ENCODE measurements around the gene DLGAP1.
A peak's percentile ranks its signal among the peaks of the same experiment; 100 is the strongest.

DLGAP1 gene

GRCh38 chr18:3982541-3982940 lies 472.6 kb downstream of the DLGAP1 start:
- H3K18ac ChIP-seq (ENCODE audit: low read length): no peak overlapping the region
- peaks cover 0 to 2% of the 10 kb centered on the region in 2 donors for H3K36me3 ChIP-seq (replicated peaks in 1 of 2; ENCODE audit: control insufficient read depth in 2 of 2, insufficient read depth in 2 of 2, low read length in 2 of 2)
- no peak overlapping the region for H3K23ac ChIP-seq (ENCODE audit: low read depth, low read length, poor library complexity)
- no peak overlapping the region for H2BK15ac ChIP-seq (ENCODE audit: low read length)
- H4K8ac ChIP-seq (ENCODE audit: low read depth, low read length): no peak overlapping the region
- H2BK120ac ChIP-seq (ENCODE audit: low read depth, low read length): no peak overlapping the region
- peaks cover 0 to 14% of the 10 kb centered on the region in 2 donors for H3K4me1 ChIP-seq (ENCODE audit: control insufficient read depth in 2 of 2, insufficient read depth in 1 of 2, low read depth in 1 of 2, low read length in 2 of 2)
- H2BK5ac ChIP-seq (ENCODE audit: low read length): no peak overlapping the region
- no CpG with 5 or more reads among the region's 3 CpGs for WGBS, 2 donors (ENCODE audit: extremely low coverage in 2 of 2, insufficient read length in 2 of 2, insufficient replicate concordance in 1 of 2)
- H3K27ac ChIP-seq (replicated peaks; ENCODE audit: low read length): no peak overlapping the region
- H3K9ac ChIP-seq (ENCODE audit: low read depth, low read length, poor library complexity): no peak overlapping the region
- H3K4ac ChIP-seq (ENCODE audit: low read length): no peak overlapping the region
- no peak overlapping the region for H3K14ac ChIP-seq (ENCODE audit: low read length)
- DNase-seq (ENCODE audit: low spot score): no peak
- H2AFZ ChIP-seq (ENCODE audit: low read length): no peak overlapping the region
- H4K91ac ChIP-seq (ENCODE audit: low read depth, low read length, poor library complexity): no peak overlapping the region
- H3K9me3 ChIP-seq (replicated peaks in 1 of 2; ENCODE audit: control insufficient read depth in 2 of 2, insufficient read depth in 1 of 2, low read depth in 1 of 2, low read length in 2 of 2): peaks cover 0 to 6% of the 10 kb centered on the region in 2 donors
- H3K4me3 ChIP-seq (ENCODE audit: low read length in 2 of 2): no peak overlapping the region
- H3K4me2 ChIP-seq (ENCODE audit: insufficient read depth, low read length, poor library complexity, severe bottlenecking): no peak overlapping the region
- no peak overlapping the region for H2AK5ac ChIP-seq (ENCODE audit: low read depth, low read length)
- no peaks in the 10 kb centered on the region for H3K27me3 ChIP-seq (ENCODE audit: control insufficient read depth in 3 of 3, insufficient read depth in 3 of 3, low read depth in 1 of 3, low read length in 3 of 3)
- no peak overlapping the region for H2BK12ac ChIP-seq (ENCODE audit: low read length)
- H3K79me1 ChIP-seq (ENCODE audit: low read depth, low read length): no peaks in the 10 kb centered on the region

- Histone ChIP-seq H3K4me1 (ENCODE audit: control insufficient read depth in 2 of 2, insufficient read depth in 1 of 2, low read depth in 1 of 2, low read length in 2 of 2) (peaks cover 0 to 4% of the 10 kb centered on the region in 2 donors), H3K4me2 (ENCODE audit: insufficient read depth, low read length, poor library complexity, severe bottlenecking) (no peak overlapping the region), H3K9ac (ENCODE audit: low read depth, low read length, poor library complexity) (no peak overlapping the region)
Observed at GRCh38 chr18:3979024-3979423, 476.1 kb downstream of the DLGAP1 start.

GRCh38 chr18:3973191-3973850 lies 481.8 kb downstream of the DLGAP1 start:
- no peak overlapping the region for H3K4me3 ChIP-seq (ENCODE audit: low read length in 2 of 2)
- peaks cover 0 to 4% of the 10 kb centered on the region in 2 donors for H3K9me3 ChIP-seq (replicated peaks in 1 of 2; ENCODE audit: control insufficient read depth in 2 of 2, insufficient read depth in 1 of 2, low read depth in 1 of 2, low read length in 2 of 2)
- H4K91ac ChIP-seq (ENCODE audit: low read depth, low read length, poor library complexity): no peak overlapping the region
- H3K79me1 ChIP-seq (ENCODE audit: low read depth, low read length): no peaks in the 10 kb centered on the region
- no CpG with 5 or more reads among the region's 5 CpGs for WGBS, 2 donors (ENCODE audit: extremely low coverage in 2 of 2, insufficient read length in 2 of 2, insufficient replicate concordance in 1 of 2)
- no peak overlapping the region for H2AFZ ChIP-seq (ENCODE audit: low read length)
- H3K27me3 ChIP-seq (ENCODE audit: control insufficient read depth in 3 of 3, insufficient read depth in 3 of 3, low read depth in 1 of 3, low read length in 3 of 3): no peaks in the 10 kb centered on the region
- H2BK12ac ChIP-seq (ENCODE audit: low read length): no peak overlapping the region
- no peak overlapping the region for H2AK5ac ChIP-seq (ENCODE audit: low read depth, low read length)
- H3K9ac ChIP-seq (ENCODE audit: low read depth, low read length, poor library complexity): no peak overlapping the region
- H3K14ac ChIP-seq (ENCODE audit: low read length): no peak overlapping the region
- no peak overlapping the region for H2BK5ac ChIP-seq (ENCODE audit: low read length)
- peaks cover 0 to 4% of the 10 kb centered on the region in 2 donors for H3K4me1 ChIP-seq (ENCODE audit: control insufficient read depth in 2 of 2, insufficient read depth in 1 of 2, low read depth in 1 of 2, low read length in 2 of 2)
- H2BK15ac ChIP-seq (ENCODE audit: low read length): no peak overlapping the region
- no peak overlapping the region for H2BK120ac ChIP-seq (ENCODE audit: low read depth, low read length)
- no peak overlapping the region for H3K4me2 ChIP-seq (ENCODE audit: insufficient read depth, low read length, poor library complexity, severe bottlenecking)
- H3K36me3 ChIP-seq (replicated peaks in 1 of 2; ENCODE audit: control insufficient read depth in 2 of 2, insufficient read depth in 2 of 2, low read length in 2 of 2): peaks cover 0 to 2% of the 10 kb centered on the region in 2 donors
- DNase-seq (ENCODE audit: low spot score): no peak
- H3K27ac ChIP-seq (replicated peaks; ENCODE audit: low read length): no peak overlapping the region
- no peak overlapping the region for H4K8ac ChIP-seq (ENCODE audit: low read depth, low read length)
- H3K18ac ChIP-seq (ENCODE audit: low read length): no peak overlapping the region
- H3K23ac ChIP-seq (ENCODE audit: low read depth, low read length, poor library complexity): no peak overlapping the region
- no peak overlapping the region for H3K4ac ChIP-seq (ENCODE audit: low read length)

More at GRCh38 chr18:3979024-3979423, 476.1 kb downstream of the DLGAP1 start:
- H3K79me1 ChIP-seq (ENCODE audit: low read depth, low read length): no peaks in the 10 kb centered on the region
- H2BK120ac ChIP-seq (ENCODE audit: low read depth, low read length): no peak overlapping the region
- no peak overlapping the region for H2AK5ac ChIP-seq (ENCODE audit: low read depth, low read length)
- no CpG with 5 or more reads among the region's 4 CpGs for WGBS, 2 donors (ENCODE audit: extremely low coverage in 2 of 2, insufficient read length in 2 of 2, insufficient replicate concordance in 1 of 2)
- no peak overlapping the region for H2BK15ac ChIP-seq (ENCODE audit: low read length)
- DNase-seq (ENCODE audit: low spot score): no peak
- no peak overlapping the region for H2AFZ ChIP-seq (ENCODE audit: low read length)
- H3K36me3 ChIP-seq (replicated peaks in 1 of 2; ENCODE audit: control insufficient read depth in 2 of 2, insufficient read depth in 2 of 2, low read length in 2 of 2): peaks cover 0 to 2% of the 10 kb centered on the region in 2 donors
- H3K4me3 ChIP-seq (ENCODE audit: low read length in 2 of 2): no peak overlapping the region
- no peak overlapping the region for H3K18ac ChIP-seq (ENCODE audit: low read length)
- no peak overlapping the region for H3K4ac ChIP-seq (ENCODE audit: low read length)
- H3K27me3 ChIP-seq (ENCODE audit: control insufficient read depth in 3 of 3, insufficient read depth in 3 of 3, low read depth in 1 of 3, low read length in 3 of 3): no peaks in the 10 kb centered on the region
- no peak overlapping the region for H3K14ac ChIP-seq (ENCODE audit: low read length)
- H2BK12ac ChIP-seq (ENCODE audit: low read length): no peak overlapping the region
- no peak overlapping the region for H2BK5ac ChIP-seq (ENCODE audit: low read length)
- peaks cover 0 to 6% of the 10 kb centered on the region in 2 donors for H3K9me3 ChIP-seq (replicated peaks in 1 of 2; ENCODE audit: control insufficient read depth in 2 of 2, insufficient read depth in 1 of 2, low read depth in 1 of 2, low read length in 2 of 2)
- H3K23ac ChIP-seq (ENCODE audit: low read depth, low read length, poor library complexity): no peak overlapping the region
- H3K27ac ChIP-seq (replicated peaks; ENCODE audit: low read length): no peak overlapping the region
- H4K8ac ChIP-seq (ENCODE audit: low read depth, low read length): no peak overlapping the region
- H4K91ac ChIP-seq (ENCODE audit: low read depth, low read length, poor library complexity): no peak overlapping the region

GRCh38 chr18:3972291-3972930 lies 482.7 kb downstream of the DLGAP1 start:
- Histone ChIP-seq H3K9me3 (replicated peaks in 1 of 2; ENCODE audit: control insufficient read depth in 2 of 2, insufficient read depth in 1 of 2, low read depth in 1 of 2, low read length in 2 of 2) (no peaks in the 10 kb centered on the region), H3K4me3 (ENCODE audit: low read length in 2 of 2) (no peak overlapping the region), H3K27me3 (ENCODE audit: control insufficient read depth in 3 of 3, insufficient read depth in 3 of 3, low read depth in 1 of 3, low read length in 3 of 3) (no peaks in the 10 kb centered on the region), H2BK5ac (ENCODE audit: low read length) (no peak overlapping the region), H3K27ac (replicated peaks; ENCODE audit: low read length) (no peak overlapping the region), H3K4ac (ENCODE audit: low read length) (no peak overlapping the region), H2AFZ (ENCODE audit: low read length) (no peak overlapping the region), H3K4me2 (ENCODE audit: insufficient read depth, low read length, poor library complexity, severe bottlenecking) (no peak overlapping the region), H2BK12ac (ENCODE audit: low read length) (no peak overlapping the region), H2AK5ac (ENCODE audit: low read depth, low read length) (no peak overlapping the region), H3K36me3 (replicated peaks in 1 of 2; ENCODE audit: control insufficient read depth in 2 of 2, insufficient read depth in 2 of 2, low read length in 2 of 2) (no peaks in the 10 kb centered on the region), H3K23ac (ENCODE audit: low read depth, low read length, poor library complexity) (no peak overlapping the region), H3K4me1 (ENCODE audit: control insufficient read depth in 2 of 2, insufficient read depth in 1 of 2, low read depth in 1 of 2, low read length in 2 of 2) (peaks cover 0 to 6% of the 10 kb centered on the region in 2 donors), H3K14ac (ENCODE audit: low read length) (no peak overlapping the region), H4K91ac (ENCODE audit: low read depth, low read length, poor library complexity) (no peak overlapping the region), H2BK15ac (ENCODE audit: low read length) (no peak overlapping the region), H3K79me1 (ENCODE audit: low read depth, low read length) (no peaks in the 10 kb centered on the region), H2BK120ac (ENCODE audit: low read depth, low read length) (no peak overlapping the region), H4K8ac (ENCODE audit: low read depth, low read length) (no peak overlapping the region), H3K18ac (ENCODE audit: low read length) (no peak overlapping the region), H3K9ac (ENCODE audit: low read depth, low read length, poor library complexity) (no peak overlapping the region)
- no CpG with 5 or more reads among the region's 6 CpGs for WGBS, 2 donors (ENCODE audit: extremely low coverage in 2 of 2, insufficient read length in 2 of 2, insufficient replicate concordance in 1 of 2)
- DNase-seq (ENCODE audit: low spot score): peak; percentile 39

Measured in neuronal stem cell (in vitro differentiated cells).